ENCODE results near the gene FBN1. TPM values are rescaled to one million over a fixed set of nuclear protein-coding genes. Genes with fewer than 3 reads are reported as not detected.

Gene FBN1
- total RNA-seq: 37.1 TPM

DNA sequence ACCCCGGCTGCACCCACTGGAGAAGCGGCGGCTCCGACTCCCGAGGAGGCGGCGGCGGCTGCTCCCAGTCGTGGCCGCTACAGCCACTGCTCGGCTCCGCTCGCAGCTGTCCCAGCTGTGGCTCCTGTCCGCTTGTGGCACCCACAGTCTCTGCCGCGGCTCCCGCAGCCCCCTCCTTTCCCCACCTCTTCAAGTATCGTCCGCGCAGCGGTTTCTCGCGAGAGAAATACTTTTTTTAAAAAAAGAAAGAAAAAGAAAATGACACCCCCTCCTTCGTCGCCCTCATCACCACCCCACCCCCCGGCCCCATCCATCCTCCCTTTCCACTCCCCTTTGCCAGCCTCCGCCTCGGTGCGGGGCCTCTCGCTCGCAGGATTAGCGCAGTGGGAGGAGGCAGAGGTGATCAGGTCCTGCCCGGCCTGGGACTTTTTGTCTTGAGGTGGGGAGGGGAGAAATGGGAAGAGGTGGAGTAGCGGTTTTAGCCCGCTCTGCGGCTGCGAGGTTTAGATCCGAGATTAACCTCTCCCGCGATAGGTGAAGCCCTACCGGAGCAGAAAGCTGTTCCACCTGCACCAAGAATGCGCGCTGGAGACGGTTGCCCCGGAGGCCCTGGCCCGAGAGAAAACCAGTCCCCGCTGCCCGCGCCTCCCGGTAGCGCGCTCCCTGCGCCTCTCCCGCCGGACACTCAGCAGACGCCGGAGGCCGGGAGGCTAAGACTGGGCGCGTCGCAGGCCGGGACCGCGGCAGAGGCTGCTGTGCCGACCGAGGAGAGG lies at the start of gene FBN1:
FBN1 (minus strand) TSS at position 152 of the 773 bp plus-strand sequence. CDS start 940 bp downstream, outside the sequence.
- peak; percentile 70 for DNase-seq (ENCODE audit: low spot score)

DNA sequence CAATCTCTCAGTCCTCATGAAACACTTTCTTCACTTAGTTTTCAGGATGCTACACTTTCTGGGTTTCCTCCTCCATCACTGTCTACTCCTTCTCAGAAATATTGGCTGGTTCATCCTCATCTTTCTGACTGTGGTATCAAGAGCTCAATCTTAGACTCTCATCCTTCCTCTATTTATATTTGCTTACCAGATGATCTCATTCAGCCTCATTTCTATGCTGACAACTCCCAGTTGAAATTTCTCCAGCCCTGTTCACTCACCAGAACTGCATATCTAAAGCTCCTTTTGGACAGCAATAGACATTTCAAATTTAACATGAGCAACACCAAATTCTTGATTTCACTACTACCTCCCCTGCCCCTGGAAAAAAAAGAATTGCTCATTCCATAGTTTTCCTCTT lies 48.0 kb upstream of the FBN1 start:
- DNase-seq (ENCODE audit: low spot score): no peak

DNA sequence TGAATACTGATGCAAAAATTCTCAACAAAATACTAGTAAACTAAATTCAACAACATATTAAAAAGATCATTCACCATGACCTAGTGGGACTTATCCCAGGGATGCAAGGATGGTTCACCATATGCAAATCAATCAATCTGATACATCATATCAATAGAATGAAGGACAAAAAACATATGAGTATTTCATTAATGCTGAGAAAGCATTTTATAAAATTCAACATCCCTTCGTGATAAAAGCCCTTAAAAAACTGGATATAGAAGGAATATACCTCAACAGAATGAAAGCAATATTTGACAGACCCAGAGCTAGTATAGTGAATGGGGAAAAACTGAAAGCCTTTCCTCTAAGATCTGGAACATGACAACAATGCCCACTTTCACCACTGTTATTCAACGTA lies 43.0 kb upstream of the FBN1 start:
- no peak for DNase-seq (ENCODE audit: low spot score)

DNA sequence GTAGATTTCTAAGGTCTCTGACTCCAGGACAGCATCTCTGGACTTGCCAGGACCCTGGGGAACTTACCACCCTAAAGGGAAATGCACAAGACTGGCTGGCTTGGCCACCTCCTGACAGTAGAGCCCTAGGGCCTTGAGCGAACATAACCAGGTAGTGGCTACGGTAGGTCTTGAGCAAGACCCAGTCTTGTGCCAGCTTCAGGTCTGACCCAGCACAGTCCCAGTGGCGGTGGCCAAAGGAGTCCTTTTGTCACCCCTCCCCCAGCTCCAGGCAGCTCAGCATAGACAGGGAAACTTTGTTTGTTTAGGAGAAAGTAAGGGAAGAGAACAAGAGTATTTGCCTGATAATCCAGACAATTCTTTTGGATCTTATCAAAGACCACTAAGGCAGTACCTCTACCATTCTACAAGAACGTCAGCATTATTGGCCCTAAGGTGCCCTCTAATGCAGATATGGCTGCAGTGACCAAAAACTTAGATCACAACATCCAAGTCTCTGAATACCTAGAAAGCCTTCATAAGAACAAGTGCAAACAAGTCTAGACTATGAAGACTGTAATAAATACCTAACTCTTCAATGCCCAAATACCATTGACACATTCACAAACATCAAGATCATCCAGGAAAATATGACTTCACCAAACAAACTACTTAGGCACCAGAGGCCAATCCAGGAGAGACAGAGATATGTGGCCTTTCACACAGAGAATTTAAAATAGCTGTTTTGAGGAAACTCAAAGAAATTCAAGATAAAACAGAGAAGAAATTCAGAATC lies 38.7 kb upstream of the FBN1 start:
- DNase-seq (ENCODE audit: low spot score): no peak

DNA sequence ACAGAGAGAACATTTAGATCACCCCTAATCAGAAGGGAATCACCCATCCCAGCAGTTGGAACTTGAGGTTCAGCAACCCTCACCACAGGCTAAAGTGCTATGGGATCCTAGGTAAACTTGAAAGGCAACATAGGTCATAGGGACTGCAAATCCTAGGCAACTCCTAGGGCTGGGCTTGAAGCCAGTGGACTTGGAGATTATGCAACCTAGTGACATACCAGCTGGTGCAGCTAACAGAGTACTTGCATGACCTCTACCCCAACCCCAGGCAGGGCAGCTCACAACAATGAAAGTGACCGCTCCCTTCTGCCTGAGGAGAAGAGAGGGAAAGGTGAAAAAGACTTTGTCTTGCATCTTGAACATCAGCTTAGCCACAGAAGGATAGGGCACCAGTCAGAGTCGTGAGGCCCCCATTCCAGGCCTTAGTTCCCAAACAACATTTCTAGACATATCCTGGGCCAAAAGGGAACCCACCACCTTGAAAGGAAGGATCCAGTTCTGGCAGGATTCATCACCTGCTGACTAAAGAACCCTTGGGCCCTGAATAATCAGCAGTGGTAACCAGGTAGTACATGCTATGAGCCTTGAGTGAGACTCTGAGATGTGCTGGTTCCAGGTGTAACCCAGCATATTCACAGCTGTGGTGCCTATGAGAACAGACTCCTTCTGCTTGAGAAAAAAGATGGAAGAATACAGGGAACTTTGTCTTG lies 37.6 kb upstream of the FBN1 start:
- DNase-seq (ENCODE audit: low spot score): no peak

DNA sequence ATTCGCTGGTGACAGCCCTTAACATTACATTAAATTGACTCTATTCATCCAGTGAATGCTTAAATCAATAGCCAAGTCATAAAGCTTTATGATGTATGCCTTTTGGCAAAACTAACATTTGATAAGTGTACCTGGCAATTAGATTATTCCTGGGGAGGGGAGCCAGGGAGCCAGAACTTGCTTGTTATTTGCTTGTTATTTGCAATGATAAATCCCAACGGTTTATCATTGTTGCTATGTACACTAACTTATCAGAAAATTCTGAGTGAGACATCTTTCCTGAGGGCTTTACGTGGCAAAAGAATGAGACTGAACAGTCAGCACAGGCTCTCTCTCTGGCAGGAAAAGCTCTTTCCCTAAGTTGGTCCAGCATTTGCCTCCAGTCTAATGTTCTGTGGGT lies 35.8 kb upstream of the FBN1 start:
- no peak for DNase-seq (ENCODE audit: low spot score)

DNA sequence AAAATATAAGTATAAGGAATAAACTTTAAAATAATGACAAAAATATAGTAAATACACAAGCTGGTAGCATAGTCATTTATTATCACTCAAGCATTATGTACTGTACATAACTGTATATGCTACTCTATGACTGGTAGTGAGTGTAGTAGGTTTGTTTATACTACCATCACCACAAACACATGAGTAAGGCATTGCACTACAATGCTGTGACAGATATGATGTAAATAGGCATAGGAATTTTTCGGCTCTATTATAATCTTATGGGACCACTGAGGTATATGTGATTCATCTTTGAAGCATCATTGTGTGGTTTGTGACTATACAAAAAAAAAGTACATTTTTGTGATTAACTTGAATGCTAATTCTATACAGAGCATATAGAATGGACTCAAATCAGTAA lies 35.3 kb upstream of the FBN1 start:
- no peak for DNase-seq (ENCODE audit: low spot score)

DNA sequence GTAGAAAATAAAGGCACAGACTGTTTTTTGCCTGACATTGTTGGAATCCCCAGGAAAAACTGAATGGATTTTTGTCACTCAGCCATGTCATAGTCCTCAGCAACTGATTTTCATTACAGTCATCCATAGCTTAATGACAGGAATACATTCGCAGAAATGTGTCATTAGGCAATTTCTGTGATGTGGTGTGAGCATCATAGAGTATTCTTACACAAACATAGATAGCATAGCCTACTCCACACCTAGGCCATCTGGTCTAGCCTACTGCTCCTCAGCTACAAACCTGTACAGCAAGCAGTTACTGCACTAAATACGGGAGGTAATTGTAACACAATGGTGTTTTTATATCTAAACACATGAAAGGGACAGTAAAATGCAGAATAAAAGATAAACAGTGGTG lies 34.4 kb upstream of the FBN1 start:
- no peak for DNase-seq (ENCODE audit: low spot score)

DNA sequence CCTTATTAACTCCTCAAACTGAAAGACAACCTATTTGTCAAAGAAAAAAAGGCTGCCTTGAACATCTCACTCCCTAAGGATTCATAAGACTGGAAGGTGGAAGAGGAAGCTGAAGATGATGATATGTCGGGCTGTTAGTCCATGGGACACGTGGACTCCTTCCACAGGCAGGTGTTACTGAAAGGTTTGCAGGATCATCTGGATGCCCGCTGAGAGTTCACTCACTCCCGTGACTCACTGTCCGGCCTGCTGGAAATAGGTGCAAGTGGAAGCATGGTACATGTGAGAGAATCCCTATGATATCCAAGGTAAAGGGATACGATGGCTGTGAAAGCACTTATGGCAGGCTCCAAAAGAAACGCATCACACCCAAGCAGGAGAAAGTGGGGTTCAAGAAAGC lies 33.3 kb upstream of the FBN1 start:
- DNase-seq (ENCODE audit: low spot score): no peak

DNA sequence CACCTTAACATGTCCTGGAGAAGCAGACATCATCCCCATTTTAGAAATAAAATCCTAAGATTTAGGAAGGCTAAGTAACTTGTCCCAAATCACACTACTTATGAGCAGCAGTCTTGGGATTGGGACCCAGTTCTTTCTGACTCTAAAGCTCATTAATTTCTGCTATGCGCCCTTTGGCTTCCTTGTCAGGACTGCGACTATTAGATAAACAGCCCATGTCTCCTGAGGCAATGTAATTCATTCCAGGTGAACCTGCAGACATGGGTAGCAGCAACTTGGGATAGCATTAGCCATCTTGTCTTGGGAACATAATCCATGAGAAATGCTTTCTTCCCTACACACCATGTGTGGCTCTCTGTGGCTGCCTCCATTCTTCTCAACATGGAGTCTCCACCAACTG lies 32.3 kb upstream of the FBN1 start:
- no peak for DNase-seq (ENCODE audit: low spot score)

DNA sequence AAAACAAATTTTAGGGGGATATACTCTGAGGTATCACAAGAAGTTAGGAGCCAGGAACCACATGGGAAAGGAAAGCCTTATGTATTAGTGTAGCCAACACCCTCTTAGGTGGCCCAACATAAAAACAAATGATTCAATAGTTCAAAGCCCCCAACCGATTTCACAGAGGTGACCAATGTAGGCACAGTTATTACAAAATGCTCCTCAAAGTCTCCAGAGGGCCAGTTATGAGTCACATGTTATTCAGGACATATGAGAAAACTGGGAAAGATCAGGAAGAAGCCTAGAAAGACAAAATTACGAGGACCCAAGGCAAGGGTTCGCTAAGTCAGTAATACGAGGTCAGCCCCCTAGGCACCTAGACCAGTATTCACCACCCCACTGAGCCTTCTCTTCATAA lies 29.9 kb upstream of the FBN1 start:
- DNase-seq (ENCODE audit: low spot score): no peak

DNA sequence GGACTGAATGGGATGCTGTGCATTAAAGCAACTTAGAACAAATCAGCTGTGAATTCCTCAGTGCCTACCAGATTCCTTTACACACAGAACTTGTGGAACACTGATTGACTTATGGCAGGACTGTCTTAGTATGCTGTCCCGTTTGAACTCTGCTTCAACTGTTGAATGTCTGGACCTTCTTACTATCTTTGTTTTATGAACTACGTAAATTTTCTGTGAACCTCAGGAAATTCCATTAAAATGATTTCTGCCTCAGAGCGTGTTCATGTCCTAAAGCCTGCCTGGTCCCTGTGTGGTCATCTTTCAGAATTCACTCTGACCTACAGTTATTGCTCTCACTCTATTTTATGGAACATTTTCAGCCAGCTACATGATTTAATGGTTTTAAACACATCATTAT lies 29.4 kb upstream of the FBN1 start:
- no peak for DNase-seq (ENCODE audit: low spot score)

DNA sequence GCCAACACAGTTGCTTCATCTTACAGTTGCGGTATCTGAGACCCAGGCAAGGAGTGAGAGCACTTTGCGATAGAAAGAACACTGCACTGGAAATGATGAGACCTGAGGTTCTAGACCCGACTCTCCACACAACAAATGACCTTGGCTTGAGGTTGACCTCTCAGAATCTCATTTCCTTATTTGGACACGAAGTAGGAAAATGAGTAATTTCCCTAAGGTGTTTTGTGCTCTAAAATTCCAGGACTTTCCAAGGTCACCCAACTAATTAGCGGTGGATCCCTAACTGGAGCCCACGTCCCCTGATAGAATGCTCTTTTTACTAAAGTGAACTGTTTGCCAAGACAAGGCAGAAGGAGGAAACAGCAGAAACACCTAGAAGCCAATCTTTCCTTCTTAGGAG lies 26.7 kb upstream of the FBN1 start:
- no peak for DNase-seq (ENCODE audit: low spot score)

DNA sequence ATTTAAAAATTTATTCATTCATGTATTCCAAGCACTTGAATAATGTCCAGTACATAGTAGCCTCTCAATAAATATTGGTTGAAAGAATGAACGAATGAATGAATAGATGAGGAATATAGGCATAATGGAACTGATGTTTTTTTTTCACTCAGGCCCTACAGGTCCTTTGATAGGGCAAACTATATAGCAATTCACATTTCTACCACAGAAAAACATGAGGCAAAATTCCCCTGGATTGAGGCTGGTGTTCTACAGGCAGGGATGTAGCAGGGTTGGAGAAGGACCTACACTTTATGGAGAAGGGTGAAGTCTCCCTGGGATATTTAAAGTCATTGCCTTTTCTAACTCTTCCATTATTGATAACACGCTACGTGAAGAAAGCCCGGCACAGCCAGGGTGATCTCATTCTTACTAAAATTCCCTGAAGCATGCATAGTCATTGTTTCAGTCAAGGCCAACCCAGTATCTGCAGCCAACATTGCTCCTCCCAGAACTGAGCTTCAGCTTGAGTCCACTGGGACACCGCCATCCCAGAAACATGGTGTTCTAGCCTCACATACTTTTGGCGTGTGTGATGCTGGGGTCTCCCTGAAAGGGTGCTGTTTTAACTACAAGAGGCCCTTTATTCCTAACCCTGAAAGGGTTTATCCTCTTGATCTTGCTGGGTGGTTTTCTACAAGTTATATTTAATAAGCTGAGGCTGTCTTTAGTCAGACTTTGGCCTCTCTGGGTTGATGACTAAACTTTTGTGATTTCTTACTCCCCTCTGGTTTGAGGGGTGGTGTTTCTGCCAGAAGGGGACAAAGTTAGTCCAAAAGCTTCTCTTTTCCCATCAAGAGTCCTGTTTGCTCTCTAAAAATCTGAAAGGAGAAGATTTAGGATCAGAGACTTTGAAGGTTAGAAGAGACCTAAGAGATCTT lies 25.9 kb upstream of the FBN1 start:
- DNase-seq (ENCODE audit: low spot score): no peak

DNA sequence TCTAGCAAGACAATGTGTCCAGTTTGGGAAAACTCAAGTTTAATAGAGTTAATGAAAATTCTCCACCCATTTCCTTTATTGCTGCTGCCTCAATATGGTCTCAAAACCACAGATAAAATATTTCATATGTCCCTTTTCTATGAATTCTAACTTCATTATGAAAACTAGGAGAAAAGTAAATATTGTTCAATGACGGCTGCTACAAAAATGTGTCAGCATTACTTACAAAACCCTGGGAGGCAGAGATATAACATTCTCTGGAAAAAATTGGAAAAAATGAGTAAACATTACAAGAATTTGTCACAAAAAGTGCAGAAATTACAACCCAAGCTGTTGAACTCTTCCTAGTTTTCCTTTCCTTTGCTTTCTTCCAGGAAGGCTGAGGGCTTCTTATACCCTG lies 22.2 kb upstream of the FBN1 start:
- no peak for DNase-seq (ENCODE audit: low spot score)

DNA sequence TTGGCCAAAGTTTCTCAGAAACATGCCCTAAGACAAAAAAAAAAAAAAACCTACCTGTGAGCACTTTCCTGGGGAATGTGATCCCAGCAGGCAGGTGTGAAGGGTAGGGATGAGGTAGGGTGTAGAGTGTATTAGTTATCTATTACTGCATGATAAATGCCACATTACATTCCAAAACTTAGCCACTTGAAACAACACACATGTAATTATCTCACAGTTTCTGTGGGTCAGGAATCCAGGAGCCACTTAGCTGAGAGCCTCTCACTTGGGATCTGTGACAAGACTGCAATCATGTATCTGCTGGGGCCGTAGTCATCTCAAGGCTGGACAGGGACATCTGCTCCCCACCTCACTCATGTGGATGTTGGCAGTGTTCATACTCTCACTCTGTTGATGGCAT lies 18.9 kb upstream of the FBN1 start:
- no peak for DNase-seq (ENCODE audit: low spot score)

DNA sequence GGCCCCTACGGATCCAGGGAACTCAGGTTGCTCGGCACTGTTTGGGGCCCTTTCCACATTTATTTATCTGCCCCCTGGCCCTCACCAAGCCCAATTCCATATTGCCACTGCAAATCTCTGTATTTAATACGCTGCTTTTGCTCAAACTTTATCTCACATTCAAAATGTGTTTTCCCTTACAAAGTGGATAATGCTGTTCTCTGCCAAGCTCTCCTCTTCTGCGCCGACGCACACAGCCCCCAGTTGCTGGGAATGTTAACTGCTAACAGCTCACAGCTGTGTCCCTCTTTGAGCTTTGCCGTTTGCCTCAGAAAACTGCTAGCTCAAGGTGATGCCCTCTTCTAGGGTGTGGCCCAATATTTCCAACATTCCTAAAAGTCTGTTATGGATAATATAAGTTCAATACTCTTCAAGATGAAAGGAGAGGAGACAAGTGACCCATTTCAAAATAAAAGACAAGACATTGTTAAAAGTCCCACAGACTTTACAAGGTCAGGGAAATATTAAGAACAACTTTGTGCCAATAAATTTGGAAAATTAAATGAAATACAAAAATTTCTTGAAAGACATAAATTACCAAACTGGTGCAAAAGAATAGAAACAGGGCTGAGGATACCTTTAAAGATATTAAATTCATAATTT lies 12.6 kb upstream of the FBN1 start:
- DNase-seq (ENCODE audit: low spot score): no peak

DNA sequence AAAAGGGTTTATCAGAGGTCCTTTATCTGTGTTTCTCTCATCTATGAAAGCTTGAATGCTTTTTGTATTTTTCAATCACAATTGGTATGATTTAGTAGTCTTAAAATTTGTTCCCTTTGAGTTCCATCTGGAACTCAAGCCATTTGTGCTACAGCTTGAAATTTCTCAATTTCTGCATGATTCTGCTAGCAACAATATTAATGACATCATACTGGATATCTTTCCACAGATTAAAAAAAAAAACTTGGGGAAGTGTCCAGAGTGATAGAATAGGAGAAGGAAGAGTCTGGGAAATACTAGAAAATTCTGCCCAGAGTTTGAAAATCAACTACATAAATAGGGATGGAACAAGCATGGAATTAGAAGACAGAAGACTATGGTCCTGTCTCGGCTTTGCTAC lies 9.3 kb upstream of the FBN1 start:
- no peak for DNase-seq (ENCODE audit: low spot score)

DNA sequence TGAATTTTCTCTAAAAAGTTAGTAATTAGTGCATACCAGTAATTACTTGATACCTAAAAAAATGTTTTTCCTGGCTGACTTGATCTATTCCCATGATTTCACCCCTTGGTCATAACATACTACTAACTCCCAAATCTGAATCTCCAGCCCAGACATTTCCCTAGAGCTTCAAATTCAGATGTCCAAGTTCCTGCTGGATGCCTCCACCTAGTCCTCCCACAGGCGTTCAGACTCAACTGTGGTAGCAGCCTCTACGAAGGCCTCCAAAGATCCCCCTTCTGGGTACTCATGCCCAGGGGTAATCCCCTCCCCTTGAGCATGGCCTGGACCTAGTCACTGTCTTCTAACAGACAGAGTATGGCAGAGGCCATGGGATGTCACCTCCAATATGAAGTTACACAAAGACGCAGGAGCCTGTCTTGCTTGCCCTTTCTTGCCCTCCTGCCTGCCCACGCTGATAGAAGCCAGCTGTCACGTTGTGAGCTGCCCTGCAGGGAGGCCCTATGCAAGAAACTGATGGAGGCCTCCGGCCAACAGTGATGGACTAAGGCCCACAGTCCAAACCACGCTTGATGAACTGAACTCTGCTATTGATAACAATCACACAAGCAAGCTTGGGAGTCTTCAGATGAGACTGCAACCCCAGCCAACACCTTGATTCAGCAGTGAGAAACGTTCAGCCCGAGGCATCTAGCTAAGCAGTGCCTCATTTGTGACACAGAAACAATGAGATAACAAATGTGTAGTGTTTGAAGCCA lies 8.6 kb upstream of the FBN1 start:
- no peak for DNase-seq (ENCODE audit: low spot score)

DNA sequence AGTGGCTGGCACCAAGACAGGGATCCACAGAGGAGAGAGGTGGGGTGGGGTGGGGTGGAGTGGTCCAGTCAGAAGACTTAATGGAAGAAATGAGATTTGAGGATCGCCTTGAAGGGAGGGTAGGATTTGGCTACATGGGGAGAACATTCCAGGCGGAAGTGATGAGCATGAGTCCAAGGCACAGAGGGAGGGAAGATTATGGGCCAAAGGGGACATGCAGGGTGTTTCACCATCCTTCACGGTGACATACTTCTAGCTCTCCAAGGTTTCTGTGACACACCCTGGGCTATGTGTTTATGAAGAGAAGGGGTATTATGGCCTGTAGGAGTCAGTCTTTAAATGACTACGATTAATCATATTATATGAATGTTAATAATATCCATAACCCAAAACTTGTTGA lies 7.7 kb upstream of the FBN1 start:
- DNase-seq (ENCODE audit: low spot score): no peak

All from ureter (tissue), 1 donor.